ENCODE measurements around the gene CT55. TPM values are rescaled to one million over a fixed set of nuclear protein-coding genes. Genes with fewer than 3 reads are reported as not detected.
"Not testable (repeated sequence)": the region's sequence is repeated elsewhere in the genome, so short reads cannot be mapped to it uniquely, and the experiment has no call there.

CT55 gene
- not detected for total RNA-seq

DNA sequence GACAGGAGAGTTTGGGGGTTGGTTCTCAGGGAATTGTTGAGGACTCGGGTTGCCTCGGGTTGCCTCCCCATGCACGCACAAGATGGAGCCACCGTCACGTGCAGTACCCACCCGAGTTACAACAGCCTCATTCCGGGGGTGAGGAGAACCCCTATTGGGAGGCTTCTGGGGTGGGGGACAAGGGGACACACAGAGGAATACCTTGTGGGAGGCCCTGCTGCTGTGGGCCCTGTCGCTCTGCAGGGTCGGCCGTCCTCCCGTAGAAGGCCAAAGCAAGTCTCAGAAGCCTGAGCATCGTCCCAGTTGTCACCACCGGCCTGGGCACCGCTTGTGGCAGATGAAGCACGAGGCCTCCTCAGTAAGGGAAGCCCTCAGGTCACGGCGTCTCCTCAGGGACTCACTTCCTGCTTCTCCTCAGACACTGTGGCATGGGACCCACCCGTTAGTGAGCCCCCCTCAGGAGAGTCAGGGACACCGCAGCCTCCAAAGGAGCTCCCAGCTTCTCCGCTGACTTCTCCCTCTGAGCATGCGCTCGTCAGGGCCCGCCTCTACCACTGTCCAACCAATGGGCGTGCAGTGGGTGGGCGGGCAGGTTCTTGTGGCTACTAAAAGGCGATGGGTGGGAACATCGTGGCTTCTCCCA, at the start of gene CT55:
Gene CT55, minus strand, starts transcription at position 522 of the 643 bp plus-strand sequence. Its CDS starts 227 bp downstream, at position 295.
- H3K27ac Mint-ChIP-seq: no peak within 1 kb of the TSS
- DNase-seq (no peak), ATAC-seq (no peak)
- H3K4me1 Mint-ChIP-seq: peaks cover 4% of the 10 kb centered on the region
- no peaks in the 10 kb centered on the region for H3K9me3 Mint-ChIP-seq (ENCODE audit: low read depth)
- no peak within 1 kb of the TSS for H3K4me3 Mint-ChIP-seq
- H3K27me3 Mint-ChIP-seq: peaks cover 31% of the 10 kb centered on the region
- CTCF ChIA-PET: no interaction called here
- H3K36me3 Mint-ChIP-seq: no peaks in the 10 kb centered on the region

DNA sequence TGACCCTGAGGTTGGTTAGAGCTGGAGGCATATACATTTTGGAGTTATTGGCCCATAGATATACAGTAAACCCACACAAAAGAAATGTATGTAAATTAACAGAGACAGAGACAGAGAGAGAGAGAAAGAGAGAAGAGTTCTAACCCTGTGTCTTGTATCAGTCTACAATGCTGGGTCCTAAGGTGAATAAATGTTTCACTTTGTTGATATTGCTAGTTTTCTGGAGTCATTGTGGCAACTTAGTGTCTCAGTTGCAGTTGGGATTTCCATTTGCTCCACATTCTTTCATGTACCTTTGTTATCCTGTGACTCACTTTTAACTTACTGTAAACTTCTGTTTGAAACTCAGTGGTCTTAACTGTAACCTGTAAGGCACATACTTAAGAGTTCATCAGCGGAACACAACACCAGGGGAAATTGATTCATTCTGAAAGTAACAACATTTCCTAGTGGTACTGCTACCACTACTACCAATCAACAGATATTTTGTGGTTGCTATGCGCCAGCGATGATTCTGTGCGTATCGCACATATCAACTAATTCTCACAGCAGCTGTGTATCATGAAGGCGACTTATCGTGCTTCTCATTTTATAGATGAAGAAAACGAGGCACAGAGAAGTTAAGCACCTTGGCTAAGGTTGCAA, 42.1 kb upstream of the CT55 start:
- Mint-ChIP-seq H3K36me3 (peaks cover 8% of the 10 kb centered on the region), H3K27me3 (peaks cover 7% of the 10 kb centered on the region), H3K9me3 (ENCODE audit: low read depth) (peaks cover 4% of the 10 kb centered on the region), H3K4me3 (peak overlapping the region; percentile 45), H3K27ac (peak overlapping the region; percentile 82), H3K4me1 (peaks cover 22% of the 10 kb centered on the region)
- DNase-seq: peak; percentile 84
- CTCF ChIA-PET: no interaction called here
- peak; percentile 96 for ATAC-seq

GRCh38 chrX:135206427-135206826, 35.2 kb upstream of the CT55 start:
- peak; percentile 52 for DNase-seq
- H3K36me3 Mint-ChIP-seq; ATAC-seq; CTCF ChIA-PET; H3K27ac Mint-ChIP-seq; H3K4me3 Mint-ChIP-seq; H3K9me3 Mint-ChIP-seq (ENCODE audit: low read depth); H3K4me1 Mint-ChIP-seq: not testable (repeated sequence)
- peaks cover 42% of the 10 kb centered on the region for H3K27me3 Mint-ChIP-seq

DNA sequence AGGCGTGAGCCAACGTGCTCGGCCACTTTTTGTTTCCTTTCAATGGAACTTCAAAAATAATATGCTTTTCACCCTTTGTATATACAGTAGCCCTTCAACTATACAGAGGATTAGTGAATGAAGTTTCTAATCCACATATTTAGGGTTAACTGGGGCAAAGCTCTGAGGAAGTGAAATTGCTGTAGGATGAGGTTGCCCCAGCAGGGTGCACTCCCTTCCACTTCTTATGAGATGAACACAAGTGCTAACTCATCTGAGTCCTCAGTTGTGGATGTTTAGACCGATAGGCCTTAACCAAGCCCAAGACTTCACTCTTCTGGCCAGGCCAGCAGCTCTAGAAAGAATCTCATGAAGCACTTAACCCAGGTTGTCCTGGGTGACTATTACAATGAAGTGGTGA, 29.1 kb upstream of the CT55 start:
- CTCF ChIA-PET: interaction anchor here (1.1 kb wide), 1 partner anchor 88 kb away, joined by 3 read pairs; no protein-coding TSS in a partner anchor
- Mint-ChIP-seq H3K27me3 (peaks cover 35% of the 10 kb centered on the region), H3K4me3 (no peak overlapping the region), H3K9me3 (ENCODE audit: low read depth) (no peaks in the 10 kb centered on the region), H3K36me3 (peaks cover 1% of the 10 kb centered on the region), H3K4me1 (peaks cover 2% of the 10 kb centered on the region), H3K27ac (no peak overlapping the region)
- ATAC-seq (no peak), DNase-seq (no peak)

DNA sequence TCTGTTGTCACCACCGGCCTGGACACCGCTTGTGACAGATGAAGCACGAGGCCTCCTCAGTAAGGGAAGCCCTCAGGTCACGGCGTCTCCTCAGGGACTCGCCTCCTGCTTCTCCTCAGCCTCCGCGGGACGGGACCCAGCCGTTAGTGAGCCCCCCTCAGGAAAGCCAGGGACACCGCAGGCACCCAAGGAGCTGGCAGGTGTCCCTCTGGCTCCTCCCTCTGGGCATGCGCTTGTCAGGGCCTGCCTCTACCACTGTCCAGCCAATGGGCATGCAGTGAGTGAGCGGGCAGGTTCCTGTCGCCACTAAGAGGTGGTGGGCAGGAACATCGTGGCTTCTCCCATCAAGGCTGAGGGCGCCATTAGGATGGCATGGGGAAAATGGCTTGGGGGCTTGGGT, 23.5 kb upstream of the CT55 start:
- ATAC-seq (no peak), DNase-seq (no peak)
- peaks cover 24% of the 10 kb centered on the region for H3K27me3 Mint-ChIP-seq
- no peaks in the 10 kb centered on the region for H3K9me3 Mint-ChIP-seq (ENCODE audit: low read depth)
- H3K36me3 Mint-ChIP-seq: no peaks in the 10 kb centered on the region
- no peak overlapping the region for H3K27ac Mint-ChIP-seq
- no peak overlapping the region for H3K4me3 Mint-ChIP-seq
- CTCF ChIA-PET: no interaction called here
- H3K4me1 Mint-ChIP-seq: no peaks in the 10 kb centered on the region

- no peak overlapping the region for H3K27ac Mint-ChIP-seq
- no peaks in the 10 kb centered on the region for H3K9me3 Mint-ChIP-seq (ENCODE audit: low read depth)
- no peaks in the 10 kb centered on the region for H3K4me1 Mint-ChIP-seq
- no peak for ATAC-seq
- DNase-seq: no peak
- peaks cover 31% of the 10 kb centered on the region for H3K27me3 Mint-ChIP-seq
- H3K36me3 Mint-ChIP-seq: no peaks in the 10 kb centered on the region
- H3K4me3 Mint-ChIP-seq: no peak overlapping the region
- CTCF ChIA-PET: no interaction called here
Measured at GRCh38 chrX:135193740-135194139, 22.5 kb upstream of the CT55 start.

GRCh38 chrX:135191838-135192237, 20.6 kb upstream of the CT55 start:
- ATAC-seq: no peak
- H3K27me3 Mint-ChIP-seq: peaks cover 46% of the 10 kb centered on the region

GRCh38 chrX:135185795-135186443, 14.7 kb upstream of the CT55 start:
- CTCF ChIA-PET: interaction anchor here (1.1 kb wide), 1 partner anchor 74 kb away, joined by 13 read pairs; no protein-coding TSS in a partner anchor
- Mint-ChIP-seq H3K27me3 (peaks cover 68% of the 10 kb centered on the region), H3K9me3 (ENCODE audit: low read depth) (no peaks in the 10 kb centered on the region), H3K4me3 (no peak overlapping the region), H3K4me1 (peaks cover 7% of the 10 kb centered on the region), H3K36me3 (no peaks in the 10 kb centered on the region), H3K27ac (no peak overlapping the region)
- DNase-seq (peak; percentile 45), ATAC-seq (peak; percentile 76)

More at GRCh38 chrX:135191838-135192237, 20.6 kb upstream of the CT55 start:
- DNase-seq: no peak
- Mint-ChIP-seq H3K4me3 (no peak overlapping the region), H3K27ac (no peak overlapping the region), H3K36me3 (no peaks in the 10 kb centered on the region), H3K4me1 (no peaks in the 10 kb centered on the region), H3K9me3 (ENCODE audit: low read depth) (no peaks in the 10 kb centered on the region)
- CTCF ChIA-PET: no interaction called here

DNA sequence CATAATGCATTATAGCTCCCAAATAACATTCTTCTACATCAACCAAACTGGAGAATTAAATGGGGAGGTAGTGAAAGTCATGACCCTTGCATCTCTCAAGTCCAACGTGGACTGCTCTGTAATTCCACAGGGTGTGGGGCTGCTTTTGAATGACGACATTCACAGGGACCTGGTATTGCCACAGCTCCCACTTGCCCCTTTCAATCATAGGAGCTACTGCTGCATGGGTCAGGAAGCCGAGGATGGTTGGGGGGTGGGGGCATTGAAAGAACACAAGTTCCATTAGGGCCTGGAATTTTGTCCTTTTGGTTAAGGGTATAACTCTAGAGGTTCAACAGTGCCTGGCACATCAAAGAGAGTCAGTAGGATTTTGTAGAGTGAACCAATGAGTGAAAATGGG, 7.4 kb upstream of the CT55 start:
- H3K27me3 Mint-ChIP-seq: peaks cover 45% of the 10 kb centered on the region
- H3K4me3 Mint-ChIP-seq: no peak overlapping the region
- DNase-seq (no peak), ATAC-seq (no peak)
- H3K9me3 Mint-ChIP-seq (ENCODE audit: low read depth): no peaks in the 10 kb centered on the region
- CTCF ChIA-PET: no interaction called here
- H3K4me1 Mint-ChIP-seq: peaks cover 12% of the 10 kb centered on the region
- H3K36me3 Mint-ChIP-seq: no peaks in the 10 kb centered on the region
- no peak overlapping the region for H3K27ac Mint-ChIP-seq

DNA sequence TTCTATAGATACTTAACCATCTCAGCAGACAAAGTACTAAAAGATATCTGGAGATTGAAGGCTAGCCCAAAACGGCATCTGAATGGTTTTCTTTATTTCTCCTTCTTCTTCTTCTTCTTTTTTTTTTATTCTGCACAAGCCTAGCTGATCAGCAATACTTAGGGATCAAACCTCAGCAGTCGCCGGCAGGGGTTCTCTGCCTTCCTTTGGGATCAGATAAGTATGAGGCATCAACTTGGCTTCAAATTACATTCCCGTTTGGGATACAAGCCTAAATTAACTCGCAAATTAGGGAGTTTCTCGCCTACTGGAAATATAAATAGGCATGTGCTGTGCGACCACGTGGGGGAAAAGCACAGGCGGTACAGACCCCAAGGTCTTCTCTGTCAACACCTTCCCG, 730 bp downstream of the CT55 start:
- CTCF ChIA-PET: no interaction called here
- H3K27ac Mint-ChIP-seq: no peak overlapping the region
- peaks cover 30% of the 10 kb centered on the region for H3K27me3 Mint-ChIP-seq
- DNase-seq: no peak
- no peak for ATAC-seq
- peaks cover 4% of the 10 kb centered on the region for H3K4me1 Mint-ChIP-seq
- H3K4me3 Mint-ChIP-seq: no peak overlapping the region
- H3K36me3 Mint-ChIP-seq: no peaks in the 10 kb centered on the region
- H3K9me3 Mint-ChIP-seq (ENCODE audit: low read depth): no peaks in the 10 kb centered on the region

DNA sequence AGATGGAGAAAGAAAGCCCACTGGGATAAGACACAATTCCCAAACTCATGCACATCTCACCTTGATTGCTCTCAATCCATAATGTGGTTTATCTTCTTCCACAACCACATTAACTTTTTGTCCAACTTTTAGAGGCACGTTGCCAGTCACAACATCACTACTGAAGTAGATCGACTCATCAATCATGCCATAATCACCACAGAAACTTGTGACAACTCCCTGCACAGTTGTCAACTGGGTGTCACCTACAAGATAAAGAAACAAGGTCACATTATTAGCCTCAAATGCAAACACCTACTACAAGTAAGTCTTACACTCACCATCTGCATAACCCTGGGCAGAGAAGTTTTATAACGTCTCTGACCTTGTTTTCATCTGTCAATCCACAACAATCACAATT, 1.7 kb downstream of the CT55 start:
- H3K9me3 Mint-ChIP-seq (ENCODE audit: low read depth); CTCF ChIA-PET; H3K36me3 Mint-ChIP-seq; ATAC-seq; H3K27ac Mint-ChIP-seq; DNase-seq; H3K4me1 Mint-ChIP-seq; H3K4me3 Mint-ChIP-seq: not testable (repeated sequence)
- H3K27me3 Mint-ChIP-seq: peaks cover 24% of the 10 kb centered on the region

GRCh38 chrX:135168486-135168885, 2.7 kb downstream of the CT55 start:
- DNase-seq: no peak
- peaks cover 4% of the 10 kb centered on the region for H3K4me1 Mint-ChIP-seq
- H3K4me3 Mint-ChIP-seq: no peak overlapping the region
- no peak overlapping the region for H3K27ac Mint-ChIP-seq
- H3K27me3 Mint-ChIP-seq: peaks cover 17% of the 10 kb centered on the region
- no peaks in the 10 kb centered on the region for H3K36me3 Mint-ChIP-seq
- CTCF ChIA-PET: no interaction called here
- no peak for ATAC-seq
- no peaks in the 10 kb centered on the region for H3K9me3 Mint-ChIP-seq (ENCODE audit: low read depth)

GRCh38 chrX:135154688-135155087, 16.5 kb downstream of the CT55 start:
- H3K9me3 Mint-ChIP-seq (ENCODE audit: low read depth); CTCF ChIA-PET; H3K27me3 Mint-ChIP-seq; H3K36me3 Mint-ChIP-seq; DNase-seq; H3K27ac Mint-ChIP-seq; ATAC-seq; H3K4me3 Mint-ChIP-seq: not testable (repeated sequence)
- H3K4me1 Mint-ChIP-seq: peaks cover 16% of the 10 kb centered on the region

DNA sequence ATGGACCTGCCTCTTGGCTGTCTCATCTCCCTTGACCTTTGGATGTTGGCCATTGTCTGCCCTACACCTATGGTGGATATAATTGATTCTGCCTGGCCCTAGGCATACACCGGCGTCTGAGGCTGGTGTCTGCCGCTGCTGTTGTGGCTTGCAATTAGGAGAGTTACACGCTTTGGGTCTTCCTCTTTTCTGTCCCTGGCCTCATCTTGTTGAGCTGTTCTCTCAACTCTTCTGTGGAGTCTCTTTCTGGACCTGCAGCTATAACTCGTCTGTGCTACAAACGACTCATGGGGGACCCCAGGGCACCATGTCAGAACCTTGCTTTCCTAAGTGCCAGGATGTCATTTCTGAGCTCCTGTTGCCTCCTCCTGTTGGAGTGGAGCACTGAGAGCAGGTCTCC, 45.1 kb downstream of the CT55 start:
- H3K36me3 Mint-ChIP-seq; H3K4me1 Mint-ChIP-seq; ATAC-seq; CTCF ChIA-PET; H3K27me3 Mint-ChIP-seq; H3K9me3 Mint-ChIP-seq (ENCODE audit: low read depth); H3K4me3 Mint-ChIP-seq; H3K27ac Mint-ChIP-seq; DNase-seq: not testable (repeated sequence)
